ENCODE results near the gene ZNRD2. TPM values are rescaled to one million over a fixed set of nuclear protein-coding genes. Genes with fewer than 3 reads are reported as not detected.

ZNRD2 gene
- total RNA-seq, 1 experiment from 2014 or later = 61.2 TPM

GRCh38 chr11:65558930-65559509 is 11.3 kb upstream of the ZNRD2 start:
- Histone ChIP-seq H3K4me3 (ENCODE audit: low read depth in 2 of 2, low read length in 2 of 2) (peak overlapping the region; percentile 50 to 60), H3K27me3 (ENCODE audit: control insufficient read depth, insufficient read depth, low read length) (no peaks in the 10 kb centered on the region), H3K36me3 (ENCODE audit: control insufficient read depth, insufficient read depth, low read length) (no peaks in the 10 kb centered on the region), H3K27ac (ENCODE audit: low read length) (peak overlapping the region; percentile 90), H3K9me3 (ENCODE audit: control insufficient read depth, insufficient read depth, low read depth, low read length) (no peaks in the 10 kb centered on the region), H3K4me1 (ENCODE audit: control insufficient read depth, insufficient read depth, low read length) (peaks cover 63% of the 10 kb centered on the region)
- ChIA-PET CTCF (interaction anchor here (0.6 to 3.1 kb wide), 4 partner anchors 12 to 97 kb away, joined by 3 to 15 read pairs (median 4); partner anchors contain the start of gene ZNRD2), POLR2A (no interaction called here)
- intact Hi-C loops (cut with micrococcal nuclease; ENCODE audit: unreplicated experiment) (loop anchor here (10.0 kb wide), 1 partner anchor 296 kb away; the partner anchor contains the start of gene CFL1), in situ Hi-C loops (cut with HindIII; ENCODE audit: low pct_unique_long_range_greater_than_20kb, low sequenced_read_pairs) (no loop called here)
- no peak for TF ChIP-seq REST (IDR thresholded peaks at IDR 0.05; ENCODE audit: insufficient read depth in 1 of 2, low read depth in 2 of 2, low read length in 1 of 2)
- TF ChIP-seq POLR2AphosphoS5 (IDR thresholded peaks at IDR 0.05; ENCODE audit: low read depth, low read length) = 0 out of 2 replicates have a peak, but pooled peaks have one; percentile 10
- ATAC-seq (peak; percentile 20), DNase-seq (ENCODE audit: low read depth, low spot score) (no peak)
- no TSS peak for BruUV-seq (replicated peaks)

- TF ChIP-seq POLR2AphosphoS5 (IDR thresholded peaks at IDR 0.05; ENCODE audit: low read depth, low read length) (no peak), TCF7L2 (IDR thresholded peaks at IDR 0.05; ENCODE audit: low read depth, low read length) (no peak), CTCF (IDR thresholded peaks at IDR 0.05) (no peak), REST (IDR thresholded peaks at IDR 0.05; ENCODE audit: insufficient read depth in 1 of 2, low read depth in 2 of 2, low read length in 1 of 2) (no peak), SIN3A (IDR thresholded peaks at IDR 0.05; ENCODE audit: borderline replicate concordance, insufficient read depth, low read depth, low read length) (no peak)
- POLR2A ChIA-PET = interaction anchor here (1.2 kb wide), 1 partner anchor 52 kb away, joined by 6 read pairs; no protein-coding TSS in a partner anchor
- peak overlapping the region in 1 of 2 experiments; percentile 3; a peak in 1 of 4 replicates for H3K4me3 ChIP-seq (ENCODE audit: low read depth in 2 of 2, low read length in 2 of 2)
- no peaks in the 10 kb centered on the region for H3K27me3 ChIP-seq (ENCODE audit: control insufficient read depth, insufficient read depth, low read length)
- ATAC-seq (peak; percentile 29; the same call in 1 of the 2 replicates), DNase-seq (ENCODE audit: low read depth, low spot score) (no peak)
- H3K27ac ChIP-seq (ENCODE audit: low read length) = peak overlapping the region; percentile 90
- H3K36me3 ChIP-seq (ENCODE audit: control insufficient read depth, insufficient read depth, low read length) = no peaks in the 10 kb centered on the region
- no peaks in the 10 kb centered on the region for H3K9me3 ChIP-seq (ENCODE audit: control insufficient read depth, insufficient read depth, low read depth, low read length)
- CTCF ChIA-PET = interaction anchor here (0.6 to 3.1 kb wide), 4 partner anchors 11 to 98 kb away, joined by 3 to 15 read pairs (median 4); partner anchors contain the start of genes FAM89B and ZNRD2
- peaks cover 57% of the 10 kb centered on the region for H3K4me1 ChIP-seq (ENCODE audit: control insufficient read depth, insufficient read depth, low read length)
- intact Hi-C loops (cut with micrococcal nuclease; ENCODE audit: unreplicated experiment) = loop anchor here (10.0 kb wide), 1 partner anchor 295 kb away; the partner anchor contains the start of gene CFL1
- in situ Hi-C loops (cut with HindIII; ENCODE audit: low pct_unique_long_range_greater_than_20kb, low sequenced_read_pairs) = no loop called here
- BruUV-seq (replicated peaks) = no TSS peak
Measured at GRCh38 chr11:65559535-65559934, 10.7 kb upstream of the ZNRD2 start.
